H9 (cell line): ENCODE results near the gene KCTD18. TPM values are rescaled to one million over a fixed set of nuclear protein-coding genes. Genes with fewer than 3 reads are reported as not detected.

Source experiments
- DNase-seq: peaks from one replicate; pipeline ENCODE4 v3.0.0-alpha.2; 2017
- H2AFZ ChIP-seq: one replicate; pipeline ENCODE4 v1.6.1; 2013; ENCODE audit warnings: mild to moderate bottlenecking, low read length, control low read depth, moderate library complexity
- H2AK5ac ChIP-seq: 2 replicates; pipeline ENCODE4 v1.6.1; 2013; ENCODE audit warnings: low read length, control low read depth, mixed read lengths; ENCODE audit not compliant: insufficient read length
- H2BK120ac ChIP-seq: one replicate; pipeline ENCODE4 v1.6.1; 2013; ENCODE audit warnings: low read depth, mild to moderate bottlenecking, low read length, control low read depth, inconsistent platforms; ENCODE audit not compliant: poor library complexity, severe bottlenecking
- H2BK12ac ChIP-seq: 2 replicates; pipeline ENCODE4 v1.6.1; 2013; ENCODE audit warnings: low read length, control low read depth, mixed read lengths, low read depth; ENCODE audit not compliant: insufficient read length
- H2BK15ac ChIP-seq: 2 replicates; pipeline ENCODE4 v1.6.1; 2013; ENCODE audit warnings: low read depth, low read length, control low read depth
- H2BK20ac ChIP-seq: one replicate; pipeline ENCODE4 v1.6.1; 2013; ENCODE audit warnings: low read depth, mild to moderate bottlenecking, low read length, control low read depth, inconsistent platforms; ENCODE audit not compliant: poor library complexity, severe bottlenecking
- H2BK5ac ChIP-seq: 2 replicates; pipeline ENCODE4 v1.6.1; 2013; ENCODE audit warnings: low read length, control low read depth, mixed read lengths; ENCODE audit not compliant: insufficient read length
- H3K14ac ChIP-seq: 2 replicates; pipeline ENCODE4 v1.6.1; 2013; ENCODE audit warnings: low read length, control low read depth; ENCODE audit not compliant: insufficient read depth
- H3K18ac ChIP-seq: 2 replicates; pipeline ENCODE4 v1.6.1; 2013; ENCODE audit warnings: low read depth, mild to moderate bottlenecking, mixed read lengths, low read length, control low read depth; ENCODE audit not compliant: insufficient read length
- H3K23ac ChIP-seq: 2 replicates; pipeline ENCODE4 v1.6.1; 2013; ENCODE audit warnings: low read length, control low read depth, mixed read lengths, low read depth; ENCODE audit not compliant: insufficient read length
- H3K23me2 ChIP-seq: 2 replicates; pipeline ENCODE4 v1.6.1; 2013; ENCODE audit warnings: low read depth, mild to moderate bottlenecking, mixed read lengths, low read length, control low read depth; ENCODE audit not compliant: insufficient read length, poor library complexity, severe bottlenecking
- H3K27ac ChIP-seq: 2 replicates; pipeline ENCODE4 v1.5.1; 2013; ENCODE audit warnings: low read length, control low read depth, mixed read lengths, low read depth; ENCODE audit not compliant: insufficient read length
- H3K27me3 ChIP-seq: 2 replicates; pipeline ENCODE4 v1.6.1; 2013; ENCODE audit warnings: low read length, control low read depth, inconsistent platforms; ENCODE audit not compliant: insufficient read depth
- H3K4ac ChIP-seq: 2 replicates; pipeline ENCODE4 v1.6.1; 2013; ENCODE audit warnings: low read depth, mild to moderate bottlenecking, control low read depth, inconsistent platforms, low read length, moderate library complexity
- H3K4me1 ChIP-seq: 2 replicates; pipeline ENCODE4 v1.6.1; 2013; ENCODE audit warnings: low read length, control low read depth, inconsistent platforms; ENCODE audit not compliant: insufficient read depth
- H3K4me2 ChIP-seq: 2 replicates; pipeline ENCODE4 v1.6.1; 2013; ENCODE audit warnings: low read length, control low read depth, mixed read lengths; ENCODE audit not compliant: insufficient read length, insufficient read depth
- H3K56ac ChIP-seq: 2 replicates; pipeline ENCODE4 v1.6.1; 2013; ENCODE audit warnings: low read depth, mild to moderate bottlenecking, mixed read lengths, low read length, control low read depth; ENCODE audit not compliant: insufficient read length
- H3K79me1 ChIP-seq: 2 replicates; pipeline ENCODE4 v1.6.1; 2013; ENCODE audit warnings: low read depth, mild to moderate bottlenecking, moderate library complexity, low read length, control low read depth, inconsistent platforms; ENCODE audit not compliant: insufficient read depth, poor library complexity, severe bottlenecking
- H3K79me2 ChIP-seq: 2 replicates; pipeline ENCODE4 v1.6.1; 2013; ENCODE audit warnings: low read length, control low read depth, inconsistent platforms; ENCODE audit not compliant: insufficient read depth
- H3K9ac ChIP-seq: 2 replicates; pipeline ENCODE4 v1.6.1; 2013; ENCODE audit warnings: low read length, control low read depth, mixed read lengths; ENCODE audit not compliant: insufficient read length; ENCODE audit errors: extremely low read depth
- H3K9me3 ChIP-seq: one replicate; pipeline ENCODE4 v1.6.1; 2013; ENCODE audit warnings: low read depth, low read length, inconsistent platforms; ENCODE audit not compliant: control insufficient read depth
- H3T11ph ChIP-seq: one replicate; pipeline ENCODE4 v1.6.1; 2013; ENCODE audit warnings: mild to moderate bottlenecking, low read length, control low read depth, inconsistent platforms
- H4K20me1 ChIP-seq: one replicate; pipeline ENCODE4 v1.6.1; 2013; ENCODE audit not compliant: control insufficient read depth, insufficient read length, insufficient read depth
- H4K5ac ChIP-seq: 2 replicates; pipeline ENCODE4 v1.6.1; 2013; ENCODE audit warnings: low read depth, mild to moderate bottlenecking, mixed read lengths, low read length, control low read depth; ENCODE audit not compliant: insufficient read length
- H4K8ac ChIP-seq: replicated peaks from 2 replicates; pipeline ENCODE4 v1.6.1; 2013; ENCODE audit warnings: low read length, control low read depth, mixed read lengths, low read depth; ENCODE audit not compliant: insufficient read length
- H4K91ac ChIP-seq: 2 replicates; pipeline ENCODE4 v1.6.1; 2013; ENCODE audit warnings: low read depth, mild to moderate bottlenecking, moderate library complexity, mixed read lengths, low read length, control low read depth; ENCODE audit not compliant: insufficient read length
- H3K27ac Mint-ChIP-seq, 3 experiments: 2 replicates in 2 of 3; 3 replicates in 1 of 3; pipeline ENCODE4 v1.8.0; 2020 to 2021; ENCODE audit warnings: mixed read lengths in 3 of 3, mild to moderate bottlenecking in 1 of 3, moderate library complexity in 1 of 3
- H3K27me3 Mint-ChIP-seq: 2 replicates; pipeline ENCODE4 v1.8.0; 2021; ENCODE audit warnings: low read depth, mild to moderate bottlenecking, moderate library complexity, mixed read lengths
- H3K36me3 Mint-ChIP-seq, 3 experiments: 2 replicates in 2 of 3; 3 replicates in 1 of 3; pipeline ENCODE4 v1.8.0; 2020 to 2021; ENCODE audit warnings: low read depth in 3 of 3, mixed read lengths in 3 of 3; ENCODE audit not compliant: insufficient read depth in 1 of 3
- H3K4me1 Mint-ChIP-seq, 2 experiments: 2 replicates each; pipeline ENCODE4 v1.8.0; 2020; ENCODE audit warnings: mixed read lengths in 2 of 2
- H3K4me3 Mint-ChIP-seq, 2 experiments: 2 replicates in 1 of 2; 3 replicates in 1 of 2; pipeline ENCODE4 v1.8.0; 2020 to 2021; ENCODE audit warnings: mild to moderate bottlenecking in 2 of 2, mixed read lengths in 2 of 2, moderate library complexity in 1 of 2
- H3K9me3 Mint-ChIP-seq, 2 experiments: 2 replicates in 1 of 2; 3 replicates in 1 of 2; pipeline ENCODE4 v1.8.0; 2020; ENCODE audit warnings: mild to moderate bottlenecking in 2 of 2, mixed read lengths in 2 of 2, moderate library complexity in 1 of 2
- CTCF ChIP-seq: fragments of 200-600 bp; sonication (generic); conservative IDR thresholded peaks from 3 replicates; pipeline ENCODE4 v1.8.0; 2021; ENCODE audit warnings: antibody characterized with exemption, mild to moderate bottlenecking
- WGBS: extraction: QIAGEN DNeasy Blood & Tissue Kit; methylation state at CpG from one replicate; pipeline ENCODE4 v1.1.7; 2013; ENCODE audit warnings: missing lambda C conversion rate, low lambda C conversion rate, mixed read lengths; ENCODE audit not compliant: insufficient read length; ENCODE audit errors: extremely low coverage; 5-methylcytosine and 5-hydroxymethylcytosine counted together
- total RNA-seq: library from RNA; stranded (reverse); gene quantifications from 2 replicates; pipeline ENCODE4 v1.2.1, GENCODE V29; 2021

The KCTD18 gene
- total RNA-seq, 1 experiment from 2014 or later = 4.9 TPM

DNA sequence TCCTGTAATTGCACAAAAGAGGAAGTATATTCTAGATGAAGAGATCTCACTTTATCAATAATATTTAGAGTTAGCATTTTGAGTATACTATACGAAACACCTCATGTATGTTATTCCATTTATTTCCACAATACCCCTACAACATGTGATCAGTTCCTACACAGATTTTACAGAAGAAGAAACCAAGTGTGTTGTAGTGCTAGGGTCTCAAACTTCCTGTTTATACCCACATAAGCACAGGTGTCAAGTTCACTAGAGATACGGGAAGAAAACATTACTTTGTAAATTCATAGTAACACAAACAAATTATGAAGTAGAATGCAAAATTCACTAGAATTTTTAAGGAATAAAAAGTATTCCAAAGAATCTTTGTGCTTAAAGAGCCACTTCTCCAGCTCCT is 46.4 kb downstream of the KCTD18 start:
- no peak overlapping the region for H3K4me3 Mint-ChIP-seq
- Histone ChIP-seq H3K4me2 (no peak overlapping the region), H3K9me3 (no peaks in the 10 kb centered on the region), H3K79me1 (no peaks in the 10 kb centered on the region), H3K23me2 (no peaks in the 10 kb centered on the region), H3K27ac (no peak overlapping the region), H2BK12ac (no peak overlapping the region), H2BK20ac (no peak overlapping the region), H2BK15ac (no peak overlapping the region), H3K23ac (no peak overlapping the region), H2AFZ (no peak overlapping the region), H2AK5ac (no peak overlapping the region), H3K56ac (no peak overlapping the region), H4K91ac (no peak overlapping the region), H3K9ac (no peak overlapping the region), H3K27me3 (no peaks in the 10 kb centered on the region), H2BK5ac (no peak overlapping the region), H4K5ac (no peak overlapping the region), H4K20me1 (no peaks in the 10 kb centered on the region), H4K8ac (no peak overlapping the region), H3K4ac (no peak overlapping the region), H3T11ph (no peak overlapping the region), H3K14ac (no peak overlapping the region), H3K18ac (no peak overlapping the region), H2BK120ac (no peak overlapping the region), H3K79me2 (no peaks in the 10 kb centered on the region; the same call in 1 of the 2 replicates), H3K4me1 (no peaks in the 10 kb centered on the region)
- peaks cover 7 to 48% (median 18%) of the 10 kb centered on the region in 3 experiments; a peak in 6 of 7 replicates for H3K36me3 Mint-ChIP-seq
- H3K4me1 Mint-ChIP-seq = no peaks in the 10 kb centered on the region
- WGBS = no CpG with 5 or more reads among the region's 2 CpGs
- TF ChIP-seq CTCF = no peak
- no peak overlapping the region for H3K27ac Mint-ChIP-seq
- no peak for DNase-seq
- H3K27me3 Mint-ChIP-seq = no peaks in the 10 kb centered on the region
- no peaks in the 10 kb centered on the region for H3K9me3 Mint-ChIP-seq
